ENCODE results near the gene TTC9B.
"Not testable (repeated sequence)": the region's sequence is repeated elsewhere in the genome, so short reads cannot be mapped to it uniquely, and the experiment has no call there.

TTC9B gene

DNA sequence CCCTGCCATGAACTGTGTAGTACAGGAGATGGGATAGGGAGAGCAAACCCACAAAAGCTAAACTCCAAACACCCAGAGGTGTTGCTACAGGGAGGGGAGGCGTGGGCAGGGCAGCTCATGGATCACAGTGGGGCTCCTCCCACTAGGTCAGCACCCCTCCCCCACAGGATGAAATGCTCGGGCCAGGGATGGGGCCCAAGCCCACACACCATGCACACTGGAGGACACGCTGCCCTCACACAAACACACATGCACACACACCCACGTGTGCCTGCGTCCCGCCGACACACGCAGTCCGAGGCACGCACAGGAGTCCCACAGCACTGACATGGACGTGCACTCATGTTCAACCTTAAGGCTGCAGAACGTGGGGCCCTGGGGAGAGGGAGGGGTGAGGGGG lies 14.3 kb upstream of the TTC9B start:
- no peak for DNase-seq

DNA sequence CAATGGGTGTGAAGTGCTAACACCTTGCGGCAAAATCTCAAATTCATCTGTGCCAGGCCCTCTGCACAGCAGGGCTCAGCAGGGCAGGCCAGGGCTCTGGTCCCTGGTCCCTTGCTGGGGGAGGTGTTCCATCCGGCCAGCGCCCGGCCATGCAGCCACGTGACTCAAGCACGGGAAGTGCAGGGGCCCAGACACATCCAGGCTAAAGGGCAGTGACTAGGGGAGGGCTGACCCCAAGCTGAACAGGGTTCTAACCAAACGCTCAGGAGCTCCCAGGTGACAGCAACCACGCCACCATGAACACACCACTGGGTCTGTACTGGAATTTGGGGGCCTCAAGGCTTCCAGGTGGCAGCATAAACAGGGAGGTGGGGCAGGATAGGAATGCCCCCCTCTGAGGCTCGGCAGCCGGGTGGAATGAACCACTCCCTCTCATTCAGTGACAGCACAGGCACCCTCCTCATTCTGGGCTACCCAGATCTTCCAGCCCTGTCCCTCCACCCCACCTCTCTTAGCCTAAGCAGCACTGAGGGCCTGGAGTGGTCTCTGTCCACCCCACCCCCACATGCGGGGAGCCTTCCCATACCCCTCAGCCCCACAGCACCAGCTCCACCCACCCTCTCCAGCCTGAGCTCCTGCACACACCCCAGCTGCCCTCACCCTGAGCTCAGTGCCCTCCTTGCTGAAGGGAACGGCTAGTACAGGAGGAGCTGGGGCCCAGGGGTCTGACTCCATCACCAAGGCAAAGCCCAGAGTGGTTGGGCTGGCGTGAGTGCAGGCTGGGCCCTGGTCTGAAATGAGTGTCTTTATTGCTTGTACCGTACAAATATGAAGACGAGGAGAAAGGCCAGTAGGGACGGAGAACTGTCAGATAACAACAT lies 13.6 kb upstream of the TTC9B start:
- DNase-seq, result no peak

DNA sequence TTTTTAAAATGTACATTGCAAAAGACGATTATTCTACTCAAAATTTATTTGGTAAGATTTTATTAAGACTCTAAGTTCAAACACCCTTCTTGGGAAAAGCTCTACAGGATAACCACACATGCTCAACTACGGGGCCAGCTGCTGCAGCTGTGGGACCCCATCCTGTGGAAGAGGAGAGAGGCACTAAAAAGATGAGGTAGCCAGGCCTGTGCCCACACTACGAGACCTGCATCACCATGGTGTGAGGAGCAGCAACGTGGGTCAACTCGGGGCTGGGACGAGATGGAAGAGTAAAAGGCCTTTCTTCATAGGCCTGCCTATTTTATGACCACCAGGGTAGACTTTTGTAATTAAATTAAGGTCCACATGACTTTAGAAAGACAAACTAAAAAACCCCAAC lies 12.9 kb upstream of the TTC9B start:
- no peak for DNase-seq

DNA sequence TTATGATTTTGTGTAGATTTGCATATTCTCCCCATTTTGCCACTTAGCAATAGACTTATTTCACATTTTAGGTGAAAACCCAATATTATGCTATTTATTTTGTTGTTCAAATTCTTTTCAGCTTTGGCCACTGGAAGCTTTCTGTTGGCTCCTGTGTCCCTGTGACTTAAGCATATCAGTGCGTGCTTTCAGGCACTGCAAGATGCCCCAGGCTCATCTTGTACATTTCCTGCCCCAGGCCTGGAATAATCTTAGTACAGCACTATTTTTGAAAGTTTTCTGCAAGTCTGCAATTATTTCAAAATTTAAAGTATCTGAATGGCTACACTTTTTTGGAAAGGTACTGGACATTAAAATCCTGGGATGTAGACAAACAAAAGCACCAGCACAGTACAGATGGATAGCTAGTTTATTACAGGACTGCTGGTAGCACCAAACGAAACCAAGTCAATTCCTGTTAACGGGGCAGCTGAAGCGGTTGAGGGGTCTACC lies 11.8 kb upstream of the TTC9B start:
- DNase-seq, result no peak

DNA sequence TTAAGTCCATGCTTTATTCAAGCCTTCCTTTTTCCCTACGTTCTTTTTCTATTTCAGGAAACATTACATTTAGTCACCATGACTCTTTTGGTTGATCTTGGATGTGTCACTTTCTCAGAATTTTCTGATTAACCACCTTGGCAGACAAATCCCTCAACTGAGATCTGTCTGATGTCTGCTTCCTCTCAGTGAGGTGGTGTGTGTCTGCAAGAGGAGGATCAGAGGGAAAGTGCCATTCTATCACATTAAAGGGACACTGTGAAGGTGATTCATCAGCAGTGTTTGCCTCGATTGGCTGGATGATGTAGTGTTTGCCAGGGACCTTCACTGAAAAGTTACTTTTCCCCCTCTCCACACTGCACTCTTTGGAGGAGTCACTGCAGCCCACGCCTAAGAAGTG lies 11.3 kb upstream of the TTC9B start:
- no peak for DNase-seq

DNA sequence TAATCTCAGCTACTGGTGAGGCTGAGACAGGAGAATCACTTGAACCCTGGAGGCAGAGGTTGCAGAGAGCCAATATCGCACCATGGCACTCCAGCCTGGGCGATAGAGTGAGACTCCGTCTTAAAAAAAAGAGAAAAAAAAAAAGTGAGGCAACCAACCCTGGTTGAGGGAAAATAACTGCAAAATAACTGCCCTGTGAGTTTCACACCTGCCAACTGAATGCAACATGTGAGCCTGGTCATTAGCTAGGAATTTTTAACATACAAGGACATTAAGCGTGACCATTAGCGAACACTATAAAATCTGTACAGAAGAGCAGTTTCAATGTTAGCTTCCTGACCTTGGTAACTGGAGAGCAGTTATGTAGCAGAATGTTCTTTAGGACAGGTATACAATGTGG lies 10.7 kb upstream of the TTC9B start:
- DNase-seq, result no peak

DNA sequence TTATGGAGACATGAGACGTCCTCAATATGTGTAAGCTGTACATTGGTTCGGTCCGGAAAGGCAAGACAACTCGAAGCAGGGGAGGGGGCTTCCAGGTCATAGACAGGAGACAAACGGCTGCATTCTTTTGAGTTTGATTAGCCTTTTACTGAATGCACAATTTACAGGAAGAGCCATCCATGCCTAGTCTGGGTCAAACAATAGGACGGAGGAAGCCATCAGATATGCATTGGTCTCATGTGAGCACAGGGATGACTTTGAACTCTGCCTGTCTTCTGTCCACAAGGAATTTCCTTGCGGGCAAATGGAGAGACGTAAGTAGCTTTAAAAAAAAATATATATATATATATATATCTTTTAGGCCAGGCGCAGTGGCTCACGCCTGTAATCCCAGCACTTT lies 10.2 kb upstream of the TTC9B start:
- no peak for DNase-seq

DNA sequence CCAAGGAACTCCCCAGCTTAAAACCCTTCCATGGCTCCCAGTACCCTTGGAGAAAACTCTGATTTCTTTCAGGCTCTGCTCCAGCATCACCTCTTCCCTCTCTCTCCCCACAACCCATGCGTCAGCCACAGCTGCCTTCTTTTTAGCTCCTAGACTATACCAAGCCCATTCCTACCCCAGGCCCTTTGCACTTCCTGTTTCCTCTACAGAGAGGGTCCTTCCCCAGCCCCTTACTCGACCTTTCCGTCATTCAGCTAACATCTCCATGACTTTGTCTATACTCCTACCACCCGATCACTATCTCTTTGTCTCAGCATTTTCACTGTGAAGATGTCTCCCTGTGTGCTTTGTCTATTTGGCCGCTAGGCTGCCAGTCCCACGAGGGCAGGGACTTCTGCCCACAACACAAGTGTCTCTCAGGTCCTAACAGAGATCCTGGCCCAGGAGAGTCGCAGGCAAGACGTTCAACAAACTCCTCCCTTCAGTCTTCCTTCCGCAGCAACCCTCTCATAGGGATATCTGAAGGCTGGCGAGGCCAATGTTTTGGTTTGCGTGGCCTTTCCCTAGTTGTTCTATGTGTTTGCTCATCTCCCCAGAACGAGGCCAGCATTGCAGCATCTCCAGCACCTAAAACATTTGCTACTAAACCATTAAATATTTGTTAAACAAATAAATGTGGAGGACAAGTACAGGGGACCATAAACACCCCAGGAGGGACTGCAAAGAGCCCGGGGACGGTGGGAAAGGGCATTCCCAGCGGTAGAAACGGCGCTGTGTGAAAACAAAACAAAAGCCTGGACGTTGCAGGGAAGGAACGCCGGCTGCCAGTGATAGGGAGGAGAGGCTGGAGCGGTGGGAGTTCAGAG lies 7.5 kb upstream of the TTC9B start:
- DNase-seq, result no peak

DNA sequence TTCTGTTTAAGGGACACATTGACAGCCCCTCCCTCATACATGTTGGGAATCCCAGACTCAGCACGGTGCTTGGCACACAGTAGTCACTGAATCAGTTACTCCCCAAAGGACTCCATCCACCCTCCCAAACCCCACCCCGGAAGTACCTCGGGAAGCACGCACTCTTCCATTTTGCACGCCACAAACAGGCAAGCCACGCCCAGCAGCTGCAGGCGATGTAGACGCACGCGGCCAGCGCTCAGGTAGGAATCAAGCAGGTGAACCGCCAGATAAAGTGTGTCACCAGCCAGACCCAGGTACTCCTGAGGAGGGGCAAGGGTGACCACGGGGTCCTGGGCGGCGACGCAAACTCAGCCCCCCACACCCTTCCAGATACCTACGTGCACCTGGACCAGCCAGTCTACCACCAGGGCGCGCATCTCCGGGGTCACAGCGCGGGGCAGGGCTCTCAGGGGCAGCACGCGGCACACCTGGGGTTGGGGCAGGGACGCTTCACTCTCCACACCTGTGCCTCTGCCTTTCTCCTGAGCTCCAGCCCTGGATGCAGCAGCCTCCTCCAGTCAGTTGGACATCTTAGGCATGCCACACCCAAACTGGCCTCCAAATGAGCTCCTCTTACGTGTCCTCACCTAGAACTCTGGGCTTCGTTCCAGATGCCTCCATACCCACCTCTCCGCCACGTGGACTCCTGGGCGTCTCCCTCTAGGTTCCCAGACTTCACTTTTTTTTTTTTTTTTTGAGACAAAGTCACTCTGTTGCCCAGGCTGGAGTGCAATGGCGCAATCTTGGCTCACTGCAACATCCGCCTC lies 6.4 kb upstream of the TTC9B start:
- no peak for DNase-seq

DNA sequence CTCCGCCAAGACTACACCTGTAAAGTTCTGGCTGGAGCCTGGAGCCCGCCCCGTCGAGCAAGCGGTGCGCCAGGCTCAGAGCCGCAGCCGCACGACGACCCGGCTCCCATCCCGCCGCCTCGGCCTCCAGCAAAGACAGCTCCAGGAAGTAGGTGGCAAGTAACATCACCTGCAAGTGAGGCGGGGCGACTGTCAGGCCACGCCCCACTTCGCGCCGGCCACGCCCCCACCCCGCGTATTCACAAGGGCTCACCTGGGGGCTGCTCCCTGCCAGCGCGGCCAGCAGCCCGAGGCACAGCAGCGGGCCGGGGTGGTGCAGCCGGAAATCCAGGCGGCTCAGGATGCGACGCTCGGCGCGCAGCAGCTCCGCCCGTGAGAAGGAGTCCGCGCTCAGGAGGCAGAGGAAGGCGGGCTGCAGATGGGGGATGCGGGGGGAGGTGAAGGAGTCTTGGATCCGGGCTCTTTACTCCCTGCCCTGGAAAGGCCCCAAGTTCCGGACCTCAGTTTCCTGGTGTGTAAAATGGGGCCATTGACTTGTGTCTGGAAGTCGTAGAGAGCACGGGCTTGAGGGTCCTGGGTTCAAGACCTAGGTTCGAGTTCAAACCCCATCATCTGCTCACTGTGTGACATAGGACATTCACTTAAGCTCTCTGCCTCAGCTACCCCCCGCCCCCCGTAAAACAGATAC lies 5.1 kb upstream of the TTC9B start:
- no peak for DNase-seq

DNA sequence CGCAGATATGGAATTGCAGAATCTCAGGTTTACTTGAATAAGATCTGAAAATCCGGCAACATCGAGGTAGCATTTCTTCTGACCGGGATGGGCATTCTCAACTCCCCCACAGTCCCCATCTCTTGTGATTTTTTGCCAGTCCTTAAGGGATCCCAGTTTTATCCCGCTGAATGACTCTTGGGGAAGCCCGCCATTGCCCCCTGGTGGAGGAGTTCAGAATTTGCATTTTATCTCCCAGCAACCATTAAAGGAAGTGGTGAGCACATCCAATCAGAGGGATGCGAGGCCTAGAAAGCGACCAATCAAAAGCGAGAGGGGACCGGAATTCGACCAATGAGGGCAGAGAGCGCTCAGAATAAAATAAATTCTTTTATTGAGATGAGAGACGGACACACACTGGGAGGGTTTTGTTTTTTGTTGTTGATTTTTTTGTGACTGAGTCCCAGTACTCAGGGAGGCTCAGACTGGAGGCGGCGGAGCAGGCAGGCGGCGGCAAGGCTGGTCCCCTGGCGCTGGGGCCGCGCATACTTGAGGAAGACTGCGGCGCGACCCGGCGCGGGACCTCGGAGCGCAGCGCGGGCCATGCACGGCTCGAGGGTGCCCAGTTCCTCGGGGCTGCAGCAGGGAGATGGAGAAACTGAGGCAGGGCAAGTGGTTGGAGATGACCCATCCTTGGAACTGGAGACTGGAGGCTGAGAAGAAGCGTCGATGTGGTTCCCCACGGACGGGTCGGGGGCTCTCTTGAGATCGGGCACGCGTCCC lies 3.9 kb upstream of the TTC9B start:
- DNase-seq, result peak; percentile 87 to 97

DNA sequence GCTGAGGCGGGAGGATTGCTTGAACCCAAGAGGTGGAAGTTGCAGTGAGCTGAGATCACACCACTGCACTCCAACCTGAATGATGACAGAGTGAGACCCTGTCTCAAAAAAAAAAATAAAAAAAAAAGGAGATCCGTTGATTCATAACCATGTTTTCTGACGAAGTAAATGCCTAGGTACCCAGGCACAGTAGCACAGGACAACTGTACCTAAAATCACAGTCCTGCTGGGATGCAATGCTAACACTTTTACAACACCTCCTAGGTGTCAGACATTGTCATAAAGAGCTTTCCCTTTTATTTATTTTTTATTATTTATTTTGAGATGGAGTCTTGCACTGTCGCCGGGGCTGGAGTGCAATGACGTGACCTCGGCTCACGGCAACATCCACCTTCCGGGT lies 2.5 kb upstream of the TTC9B start:
- DNase-seq, result no peak

DNA sequence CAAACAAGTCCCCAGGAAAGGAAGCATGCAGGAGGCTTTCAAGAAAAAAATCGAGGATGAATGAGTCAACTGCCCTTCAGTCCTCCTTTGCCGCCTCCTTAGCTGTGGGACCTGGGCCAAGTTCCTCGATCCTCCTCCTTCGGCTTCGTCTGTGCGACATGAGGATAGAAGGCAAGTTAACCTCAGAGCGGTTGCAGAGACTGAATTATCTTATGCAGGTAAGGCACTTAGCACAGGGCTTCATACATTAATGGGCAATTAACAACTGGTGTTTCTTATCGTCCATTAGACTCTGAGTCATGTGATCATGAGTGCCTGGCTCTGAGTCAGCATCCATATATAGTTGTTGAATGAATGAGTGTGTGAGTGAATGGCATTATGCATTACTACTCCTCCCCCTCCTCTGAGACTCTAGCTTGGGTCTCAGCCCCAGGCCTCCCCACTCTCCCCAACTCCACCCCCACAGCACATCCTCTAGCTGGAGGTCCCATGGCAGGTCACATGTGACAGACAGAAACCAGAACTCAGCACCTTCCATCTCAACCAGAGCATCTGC lies 1.6 kb upstream of the TTC9B start:
- peak; percentile 20 to 60 for DNase-seq

DNA sequence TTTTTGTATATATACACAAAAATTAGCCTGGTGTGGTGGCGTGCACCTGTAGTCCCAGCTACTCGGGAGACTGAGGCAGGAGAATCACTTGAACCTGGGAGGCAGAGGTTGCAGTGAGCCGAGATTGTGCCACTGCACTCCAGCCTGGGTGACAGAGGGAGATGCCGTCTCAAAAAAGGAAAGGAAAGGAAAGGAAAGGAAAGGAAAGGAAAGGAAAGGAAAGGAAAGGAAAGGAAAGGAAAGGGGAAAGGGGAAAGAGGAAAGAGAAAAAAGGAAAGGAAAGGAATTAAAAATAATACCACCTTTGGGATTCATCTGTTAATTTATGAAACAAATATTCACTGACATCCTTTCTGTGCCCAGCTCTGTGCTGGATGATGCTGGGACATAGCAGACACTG lies 845 bp upstream of the TTC9B start:
- not testable (repeated sequence) for DNase-seq

DNA sequence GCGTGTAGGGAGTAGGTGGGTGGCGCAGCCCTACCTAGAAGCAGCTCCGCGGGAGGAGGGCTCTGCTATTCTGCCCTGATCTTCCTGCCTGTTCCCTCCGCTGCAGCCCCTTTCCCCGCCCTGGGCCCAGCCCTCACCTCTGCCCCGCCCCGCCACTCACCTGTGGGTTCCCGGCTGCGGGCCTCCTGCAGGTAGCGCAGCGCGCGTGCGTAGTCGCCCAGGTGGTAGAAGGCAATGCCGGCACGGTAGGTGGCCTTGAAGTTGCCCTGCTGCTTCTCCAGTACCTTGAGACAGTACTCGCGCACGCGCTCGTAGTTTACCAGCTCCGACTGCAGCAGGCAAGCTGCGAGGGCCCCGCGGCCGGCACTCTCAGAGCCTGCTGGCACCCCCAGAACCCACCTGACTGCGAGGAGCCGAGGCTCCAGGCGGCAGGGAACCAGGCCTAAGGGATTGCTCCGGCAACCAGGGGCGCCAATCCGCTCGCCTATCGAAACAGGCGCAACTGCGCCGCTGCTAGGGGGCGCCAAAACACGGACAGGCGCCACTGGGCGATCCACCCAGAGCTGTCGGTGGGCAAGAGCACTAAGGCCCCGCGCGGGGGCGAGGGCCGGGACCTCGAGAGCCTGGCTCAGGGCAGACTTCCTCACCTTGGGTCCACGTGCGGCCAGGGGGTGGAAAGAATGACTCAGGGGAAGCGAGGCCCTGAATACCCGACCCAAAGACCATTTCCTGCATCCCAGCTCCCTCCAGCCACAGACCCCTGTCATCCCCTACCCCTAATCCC lies 965 bp downstream of the TTC9B start:
- peak in 1 of 2 donors; percentile 6 for DNase-seq

DNA sequence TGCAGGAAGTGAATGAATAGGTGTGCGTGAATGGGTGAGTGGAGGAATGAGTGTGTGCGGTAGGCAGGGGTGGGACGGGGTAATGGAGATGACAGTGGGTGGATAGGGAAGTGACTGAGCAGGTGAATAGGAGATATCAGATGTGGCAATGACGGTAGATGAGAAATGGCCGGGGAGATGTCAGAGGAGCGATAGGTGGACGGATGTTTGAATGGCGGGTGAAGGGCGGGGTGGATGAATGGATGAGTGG lies 1.5 kb downstream of the TTC9B start:
- no peak for DNase-seq

DNA sequence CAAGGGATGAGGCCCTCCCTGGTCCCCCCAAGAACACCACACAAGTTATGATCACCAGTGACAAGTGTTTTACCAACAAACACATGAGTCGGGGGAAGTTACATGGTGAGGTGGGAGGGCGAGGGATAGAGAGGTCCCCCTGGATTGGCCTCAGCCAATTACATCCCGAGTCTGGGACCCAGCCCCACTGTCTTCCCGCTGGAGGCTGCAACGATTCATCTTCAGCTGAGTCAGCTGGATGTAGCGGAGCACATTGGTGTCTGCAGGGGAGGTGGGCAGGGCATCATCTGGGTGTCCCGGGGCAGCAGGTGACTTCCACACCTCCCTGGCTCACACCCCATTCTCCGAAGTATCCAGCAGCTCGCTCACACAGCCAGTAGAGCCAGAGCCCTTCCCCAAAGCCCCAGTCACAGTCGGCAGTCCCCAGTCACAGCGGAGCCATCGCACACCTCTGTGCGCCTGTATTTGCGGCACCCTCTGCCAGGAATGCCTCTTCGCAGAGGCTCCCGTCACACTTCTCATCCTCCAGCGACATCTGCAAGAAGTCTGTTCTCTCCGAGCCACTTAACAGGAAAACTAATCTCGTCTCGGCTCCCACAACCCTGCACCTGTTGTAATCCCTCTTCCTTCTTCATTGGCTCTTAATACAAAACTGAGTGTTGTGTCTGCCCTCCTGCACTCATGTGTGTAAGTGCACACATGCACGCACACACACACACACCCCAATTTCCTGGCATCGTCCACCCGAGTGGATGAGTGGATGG lies 2.0 kb downstream of the TTC9B start:
- no peak for DNase-seq

DNA sequence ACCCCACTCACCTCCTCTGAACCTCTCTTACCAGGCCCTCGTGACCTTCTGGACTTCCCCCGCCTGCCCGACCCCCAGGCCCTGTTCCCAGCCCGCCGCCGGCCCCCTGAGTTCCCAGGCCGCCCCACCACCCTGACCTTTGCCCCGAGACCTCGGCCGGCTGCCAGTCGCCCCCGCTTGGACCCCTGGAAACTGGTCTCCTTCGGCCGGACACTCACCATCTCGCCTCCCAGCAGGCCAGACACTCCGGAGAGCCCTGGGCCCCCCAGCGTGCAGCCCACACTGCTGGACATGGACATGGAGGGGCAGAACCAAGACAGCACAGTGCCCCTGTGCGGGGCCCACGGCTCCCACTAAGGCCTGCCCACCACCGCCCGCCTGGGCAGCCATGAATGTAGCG lies 3.2 kb downstream of the TTC9B start:
- DNase-seq, result no peak

DNA sequence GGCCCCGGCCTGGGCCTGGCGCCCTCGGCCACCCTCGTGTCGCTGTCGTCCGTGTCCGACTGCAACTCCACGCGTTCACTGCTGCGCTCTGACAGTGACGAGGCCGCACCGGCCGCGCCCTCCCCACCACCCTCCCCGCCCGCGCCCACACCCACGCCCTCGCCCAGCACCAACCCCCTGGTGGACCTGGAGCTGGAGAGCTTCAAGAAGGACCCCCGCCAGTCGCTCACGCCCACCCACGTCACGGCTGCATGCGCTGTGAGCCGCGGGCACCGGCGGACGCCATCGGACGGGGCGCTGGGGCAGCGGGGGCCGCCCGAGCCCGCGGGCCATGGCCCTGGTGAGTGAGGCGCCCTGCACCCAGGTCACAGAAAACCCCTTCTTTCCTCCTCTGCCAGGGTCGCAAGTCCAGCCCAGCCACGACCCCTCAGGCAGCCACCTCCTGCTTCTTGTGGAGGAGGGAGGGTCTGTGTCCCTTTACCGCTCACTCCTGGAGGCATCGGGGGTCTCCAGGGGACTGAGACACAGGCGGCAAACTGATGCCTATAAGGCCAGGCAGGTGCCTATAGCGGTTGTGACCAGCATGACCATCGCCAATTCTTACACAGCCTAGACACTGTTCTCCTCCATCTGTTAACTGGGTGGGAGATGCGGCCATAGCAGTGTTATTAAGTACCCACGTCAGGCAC lies 4.2 kb downstream of the TTC9B start:
- DNase-seq, result no peak
